GM19467 (cell line): ENCODE measurements around the gene HNRNPA3.
A peak's percentile ranks its signal among the peaks of the same experiment; 100 is the strongest.
"Not testable (repeated sequence)": the region's sequence is repeated elsewhere in the genome, so short reads cannot be mapped to it uniquely, and the experiment has no call there.

Experiments
- ATAC-seq: cut with Tn5 transposase; IDR thresholded peaks from one replicate; pipeline ENCODE4 v1.9.1; 2021; ENCODE audit warnings: mild to moderate bottlenecking, moderate library complexity; ENCODE audit not compliant: unreplicated experiment

Gene HNRNPA3

GRCh38 chr2:177188482-177189469, 23.8 kb upstream of the HNRNPA3 start:
- no peak for ATAC-seq

DNA sequence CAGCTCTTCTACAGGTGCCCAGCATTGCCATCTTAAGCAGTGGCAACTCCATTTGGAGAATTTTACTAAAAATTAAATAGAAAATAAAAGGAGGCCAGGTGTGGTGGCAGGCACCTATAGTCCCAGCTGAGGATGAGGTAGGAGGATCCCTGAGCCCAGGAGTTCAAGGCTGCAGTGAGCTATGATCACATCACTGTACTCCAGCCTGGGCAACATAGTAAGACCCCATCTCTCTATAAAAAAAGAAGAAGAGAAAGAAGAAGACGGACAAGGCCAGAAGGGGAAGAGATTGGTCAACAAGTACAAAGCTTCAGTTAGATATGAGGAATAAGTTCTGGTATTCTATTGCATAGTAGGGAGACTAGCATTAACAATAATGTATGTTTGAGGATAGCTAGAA, 21.7 kb upstream of the HNRNPA3 start:
- no peak for ATAC-seq

GRCh38 chr2:177192788-177193187, 19.8 kb upstream of the HNRNPA3 start:
- ATAC-seq = no peak

DNA sequence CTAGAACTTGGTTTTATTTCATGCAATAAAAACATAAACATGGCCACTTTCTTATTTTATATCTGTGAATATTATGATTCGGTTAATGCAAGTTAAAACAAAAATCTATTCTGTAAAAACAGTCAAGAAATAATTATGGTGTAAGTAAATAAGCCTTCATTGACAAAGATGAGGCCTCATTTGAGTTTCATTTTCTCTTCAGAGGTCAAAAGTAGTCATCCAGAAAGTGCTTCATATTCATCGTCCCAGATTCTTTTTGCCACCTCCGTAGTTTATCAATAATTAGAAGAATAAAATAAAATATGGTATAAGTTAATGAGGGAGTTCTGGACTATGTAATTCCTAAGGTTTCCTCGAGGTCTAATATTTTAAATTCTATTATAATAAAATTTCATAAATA, 19.4 kb upstream of the HNRNPA3 start:
- no peak for ATAC-seq

DNA sequence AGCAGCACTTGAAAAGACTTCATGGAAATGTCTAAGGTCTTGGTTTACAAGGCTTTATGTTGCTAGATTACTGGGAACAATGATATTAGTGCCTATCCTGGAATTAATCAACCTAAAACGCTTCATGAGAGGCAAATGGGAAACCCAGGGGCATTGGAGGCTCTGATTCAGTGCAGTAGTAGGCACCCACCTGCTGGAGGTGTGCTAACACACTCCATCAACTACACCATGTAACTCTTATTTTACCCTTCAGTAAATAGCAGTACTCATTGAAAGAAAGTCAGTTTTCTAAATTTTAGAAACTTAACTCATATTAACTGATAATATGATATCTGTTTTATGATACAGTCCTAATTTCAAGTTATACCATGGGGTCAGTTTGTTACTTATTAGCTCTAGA, 17.4 kb upstream of the HNRNPA3 start:
- ATAC-seq = no peak

GRCh38 chr2:177200419-177200818, 12.2 kb upstream of the HNRNPA3 start:
- ATAC-seq = not testable (repeated sequence)

GRCh38 chr2:177201919-177202346, 10.7 kb upstream of the HNRNPA3 start:
- ATAC-seq = no peak

DNA sequence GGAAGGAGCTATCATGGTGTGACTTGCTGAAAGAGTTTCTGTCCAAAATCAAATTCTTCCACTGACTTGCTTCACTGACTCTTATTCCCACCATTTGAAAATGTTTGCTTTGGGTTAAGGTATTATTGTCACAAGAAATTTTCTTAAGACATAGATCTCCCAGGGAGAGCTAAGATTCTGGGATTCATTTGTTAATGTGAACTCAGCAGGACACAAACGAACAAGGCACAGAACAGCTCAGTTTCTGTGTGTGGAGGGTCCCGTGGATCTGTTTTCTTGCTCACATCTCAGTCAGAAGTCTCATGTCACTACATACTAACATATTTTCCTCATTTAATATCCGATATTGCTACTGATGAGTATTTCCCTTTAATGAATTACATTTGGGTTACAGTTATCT, 8.2 kb upstream of the HNRNPA3 start:
- ATAC-seq = no peak

DNA sequence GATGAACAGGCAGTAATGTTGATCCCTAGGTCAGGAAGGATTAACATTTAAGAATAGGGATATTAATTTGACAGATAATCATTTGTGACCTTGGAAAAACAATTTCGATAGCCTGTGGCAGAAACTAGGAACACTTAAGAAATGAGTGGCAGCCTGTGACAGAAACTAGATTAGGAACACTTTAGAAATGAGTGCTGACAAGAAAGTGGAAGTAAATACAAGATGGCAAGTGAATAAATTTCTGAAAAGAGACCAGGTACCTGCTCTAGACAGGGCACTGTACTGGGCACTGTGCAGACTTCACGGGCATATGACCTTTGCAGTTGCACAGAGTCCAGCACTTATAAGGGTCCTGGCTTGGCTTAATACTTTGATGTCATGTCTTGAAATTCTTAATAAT, 5.5 kb upstream of the HNRNPA3 start:
- ATAC-seq = peak; percentile 40

GRCh38 chr2:177211169-177211568, 1.4 kb upstream of the HNRNPA3 start:
- no peak for ATAC-seq

DNA sequence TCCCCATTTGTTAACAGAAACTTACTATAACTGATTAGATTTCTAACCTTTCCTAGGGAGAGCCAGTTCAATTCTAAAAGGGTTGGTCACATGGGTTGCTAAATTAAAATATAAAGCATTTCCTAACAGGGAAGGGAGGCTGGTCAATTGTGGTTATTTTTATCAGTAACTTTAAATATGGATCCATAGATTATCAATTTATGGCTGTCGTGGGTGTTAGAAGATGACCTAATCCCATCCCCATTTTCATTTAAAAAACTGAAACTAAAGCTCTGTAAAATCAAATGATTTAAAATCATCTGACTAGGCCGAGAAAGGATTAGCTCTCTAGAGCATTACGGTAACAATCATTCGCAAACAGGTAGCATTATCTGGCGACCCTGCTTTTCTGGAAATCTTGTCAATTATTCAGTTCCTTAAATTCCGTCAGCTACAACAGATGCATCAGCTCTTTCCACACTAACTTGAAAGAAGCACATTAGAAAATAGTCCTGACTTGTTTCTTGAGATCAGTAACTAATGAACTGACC, 953 bp upstream of the HNRNPA3 start:
- ATAC-seq = no peak

DNA sequence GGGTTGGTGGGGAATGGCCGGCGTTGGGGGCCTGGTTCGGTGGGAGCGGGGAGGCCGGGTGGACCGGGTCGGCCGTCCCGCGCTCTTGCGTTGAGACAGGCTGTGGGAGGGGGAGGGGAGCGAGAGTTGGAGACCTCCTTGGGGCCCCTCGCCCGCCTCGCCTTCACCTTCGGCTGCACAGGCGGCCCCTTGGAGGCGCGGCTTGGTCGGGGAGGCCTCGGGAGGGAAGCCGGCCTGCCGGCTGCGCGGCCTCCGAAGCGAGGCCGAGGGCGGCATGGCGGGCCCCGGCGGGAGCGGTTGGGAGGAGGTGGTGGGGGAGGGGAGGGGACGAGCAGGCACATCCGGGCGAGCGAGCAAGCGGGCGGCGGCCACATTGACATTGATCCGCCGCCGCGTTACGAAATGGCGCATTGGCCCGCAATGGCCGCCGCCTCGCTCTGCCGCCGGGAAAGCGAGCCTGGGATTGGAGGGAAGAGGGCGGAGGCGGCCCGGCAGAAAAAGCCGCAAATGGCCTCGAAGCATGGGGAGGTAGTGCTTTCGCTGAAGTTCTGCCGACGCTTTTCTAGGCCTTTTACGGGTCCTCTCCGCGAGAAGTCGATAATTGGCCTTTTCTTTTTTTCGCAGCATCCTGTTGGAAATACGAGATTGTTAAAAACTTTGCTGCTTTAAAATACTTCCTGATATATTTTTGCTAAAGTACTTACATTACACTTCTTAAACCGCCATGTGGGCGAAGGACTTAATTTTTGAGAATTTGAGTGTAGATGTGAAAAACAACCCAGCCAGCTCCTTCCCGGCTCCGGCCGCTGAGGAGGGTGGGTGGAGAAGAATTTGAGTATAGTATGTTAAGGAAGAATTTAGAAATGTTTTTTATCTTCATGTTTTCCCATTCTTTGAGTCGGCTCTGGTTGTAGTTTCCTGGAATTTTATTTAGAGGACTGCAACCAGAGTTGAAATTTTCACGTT, 580 bp downstream of the HNRNPA3 start:
- ATAC-seq = peak; percentile 41

GRCh38 chr2:177217247-177217843, 4.8 kb downstream of the HNRNPA3 start:
- no peak for ATAC-seq

GRCh38 chr2:177219787-177220186, 7.2 kb downstream of the HNRNPA3 start:
- ATAC-seq = not testable (repeated sequence)

DNA sequence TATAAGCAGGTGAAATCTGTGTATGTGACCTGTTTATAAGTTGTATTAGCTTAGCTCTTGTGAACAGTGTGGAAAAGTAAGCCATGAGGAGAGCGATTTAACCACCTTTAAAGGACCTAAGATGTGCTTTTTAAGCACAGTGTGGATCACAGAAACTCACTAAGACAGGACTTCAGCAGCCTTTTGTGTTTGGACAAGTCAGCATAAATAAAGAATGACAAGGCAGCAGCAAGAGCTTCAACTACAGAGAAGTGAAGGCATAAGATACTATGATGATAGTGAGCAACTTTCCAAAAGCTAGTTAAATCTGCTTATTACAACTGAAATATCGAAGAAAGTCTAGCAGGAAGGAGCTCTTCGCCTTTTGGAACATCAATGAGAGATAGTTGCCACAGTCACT, 8.9 kb downstream of the HNRNPA3 start:
- no peak for ATAC-seq

- no peak for ATAC-seq
Measured at GRCh38 chr2:177221970-177222369, 9.4 kb downstream of the HNRNPA3 start.

GRCh38 chr2:177223436-177223835, 10.8 kb downstream of the HNRNPA3 start:
- not testable (repeated sequence) for ATAC-seq

DNA sequence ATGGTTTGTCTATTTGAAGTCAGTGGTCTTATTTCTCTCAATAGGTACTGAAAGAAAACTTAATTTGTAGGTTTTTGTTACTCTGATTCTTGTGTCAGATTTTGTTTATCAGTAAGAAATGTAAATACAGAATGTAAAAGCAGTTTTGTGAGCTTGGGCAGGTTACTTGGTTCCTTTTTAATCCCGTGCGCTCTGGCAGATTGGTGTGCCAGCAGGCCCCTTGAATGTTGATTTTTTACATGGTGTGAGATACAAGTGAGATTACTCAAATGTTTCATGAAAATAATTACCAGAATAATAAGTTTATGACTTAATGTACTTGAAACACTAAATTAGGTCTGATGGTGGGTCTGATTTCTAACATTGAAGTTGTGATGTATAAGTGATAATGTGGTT, 13.4 kb downstream of the HNRNPA3 start:
- ATAC-seq = no peak

GRCh38 chr2:177229442-177230242, 17.0 kb downstream of the HNRNPA3 start:
- ATAC-seq = no peak

DNA sequence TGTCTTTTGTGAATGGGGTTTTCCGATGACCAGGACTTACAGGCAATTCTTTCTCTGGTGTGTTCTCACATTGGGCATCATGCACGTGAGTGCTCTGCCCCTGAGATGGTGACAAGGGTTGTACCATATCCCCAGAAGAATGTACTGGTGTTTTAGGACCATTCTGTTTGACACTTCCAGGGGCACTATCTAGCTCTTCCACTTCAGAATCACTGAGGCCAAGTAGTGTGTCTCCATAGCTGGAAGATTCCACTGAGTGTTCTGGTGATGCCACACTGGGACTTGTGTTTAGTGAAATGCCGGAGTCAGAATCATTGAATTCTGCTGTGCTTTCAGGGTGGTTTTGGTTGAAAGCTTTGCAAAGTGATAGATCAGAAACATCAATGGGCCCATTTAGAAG, 18.7 kb downstream of the HNRNPA3 start:
- no peak for ATAC-seq
